NB4 (cell line): Measurements from ENCODE around the gene ABCA2.

Source experiments
- POLR2A ChIP-seq: IDR thresholded peaks from 2 replicates; pipeline ENCODE4 v1.6.1; 2011; ENCODE audit warnings: mild to moderate bottlenecking; ENCODE audit not compliant: insufficient read length; ENCODE audit errors: extremely low read depth
- TF ChIP-seq, protein P1 (sequence below): IDR thresholded peaks from one replicate; pipeline ENCODE4 v1.5.1; 2012; ENCODE audit warnings: low read depth, low read length

DNA sequence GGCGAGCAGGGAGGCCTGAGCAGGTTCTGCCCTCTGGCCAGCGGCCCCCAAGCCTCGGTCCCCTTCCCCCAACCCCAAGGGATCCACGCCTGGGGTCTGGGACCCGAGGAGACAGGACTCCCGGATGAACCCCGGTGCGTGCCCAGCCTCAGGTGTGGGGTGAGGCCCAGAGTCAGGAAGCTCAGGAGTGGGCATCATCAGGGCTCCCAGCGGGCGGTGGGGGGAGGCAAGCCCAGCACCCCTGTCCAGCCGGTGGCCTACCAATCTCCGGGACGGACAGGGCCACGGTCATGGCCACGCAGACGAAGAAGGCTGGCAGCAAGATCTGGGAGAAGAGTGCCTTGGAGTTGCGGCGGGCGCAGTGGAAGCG lies 14.5 kb downstream of the ABCA2 start:
- TF ChIP-seq, protein P1, sequence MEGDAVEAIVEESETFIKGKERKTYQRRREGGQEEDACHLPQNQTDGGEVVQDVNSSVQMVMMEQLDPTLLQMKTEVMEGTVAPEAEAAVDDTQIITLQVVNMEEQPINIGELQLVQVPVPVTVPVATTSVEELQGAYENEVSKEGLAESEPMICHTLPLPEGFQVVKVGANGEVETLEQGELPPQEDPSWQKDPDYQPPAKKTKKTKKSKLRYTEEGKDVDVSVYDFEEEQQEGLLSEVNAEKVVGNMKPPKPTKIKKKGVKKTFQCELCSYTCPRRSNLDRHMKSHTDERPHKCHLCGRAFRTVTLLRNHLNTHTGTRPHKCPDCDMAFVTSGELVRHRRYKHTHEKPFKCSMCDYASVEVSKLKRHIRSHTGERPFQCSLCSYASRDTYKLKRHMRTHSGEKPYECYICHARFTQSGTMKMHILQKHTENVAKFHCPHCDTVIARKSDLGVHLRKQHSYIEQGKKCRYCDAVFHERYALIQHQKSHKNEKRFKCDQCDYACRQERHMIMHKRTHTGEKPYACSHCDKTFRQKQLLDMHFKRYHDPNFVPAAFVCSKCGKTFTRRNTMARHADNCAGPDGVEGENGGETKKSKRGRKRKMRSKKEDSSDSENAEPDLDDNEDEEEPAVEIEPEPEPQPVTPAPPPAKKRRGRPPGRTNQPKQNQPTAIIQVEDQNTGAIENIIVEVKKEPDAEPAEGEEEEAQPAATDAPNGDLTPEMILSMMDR, result no peak
- TF ChIP-seq POLR2A, result no peak
